ENCODE measurements around the gene KCNK7.

The KCNK7 gene

DNA sequence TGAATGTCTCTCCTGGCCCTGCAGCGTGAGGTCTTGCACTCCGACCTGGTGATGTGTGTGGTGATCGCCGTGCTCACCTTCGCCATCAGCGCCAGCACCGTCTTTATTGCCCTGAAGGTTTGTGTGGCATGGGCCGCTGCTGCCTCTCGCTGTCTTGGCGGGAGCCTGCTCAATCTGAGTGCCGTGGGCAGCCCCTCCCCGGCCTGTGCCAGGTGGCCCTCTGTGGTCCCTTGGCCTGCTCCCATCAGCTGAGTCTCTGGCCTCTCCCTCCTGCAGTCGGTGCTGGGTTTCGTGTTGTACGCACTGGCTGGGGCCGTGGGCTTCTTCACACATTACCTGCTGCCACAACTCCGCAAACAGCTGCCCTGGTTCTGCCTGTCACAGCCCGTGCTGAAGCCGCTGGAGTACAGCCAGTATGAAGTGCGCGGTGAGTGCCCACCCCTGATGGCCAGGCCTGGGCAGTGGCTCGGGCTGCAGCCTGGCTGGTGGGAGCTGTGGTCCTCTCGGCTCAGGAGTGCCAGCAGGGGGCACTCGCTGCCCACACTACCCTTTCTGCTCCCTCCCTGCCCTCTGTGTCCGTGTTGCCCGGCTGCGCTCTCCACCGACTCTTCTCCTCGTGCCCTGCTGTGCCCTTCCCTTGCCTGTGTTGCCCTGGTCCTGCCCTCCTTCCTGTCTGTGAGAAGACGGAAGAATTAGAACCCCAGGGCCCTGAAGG is 30.2 kb upstream of the KCNK7 start:
- DNase-seq = peak; percentile 81

DNA sequence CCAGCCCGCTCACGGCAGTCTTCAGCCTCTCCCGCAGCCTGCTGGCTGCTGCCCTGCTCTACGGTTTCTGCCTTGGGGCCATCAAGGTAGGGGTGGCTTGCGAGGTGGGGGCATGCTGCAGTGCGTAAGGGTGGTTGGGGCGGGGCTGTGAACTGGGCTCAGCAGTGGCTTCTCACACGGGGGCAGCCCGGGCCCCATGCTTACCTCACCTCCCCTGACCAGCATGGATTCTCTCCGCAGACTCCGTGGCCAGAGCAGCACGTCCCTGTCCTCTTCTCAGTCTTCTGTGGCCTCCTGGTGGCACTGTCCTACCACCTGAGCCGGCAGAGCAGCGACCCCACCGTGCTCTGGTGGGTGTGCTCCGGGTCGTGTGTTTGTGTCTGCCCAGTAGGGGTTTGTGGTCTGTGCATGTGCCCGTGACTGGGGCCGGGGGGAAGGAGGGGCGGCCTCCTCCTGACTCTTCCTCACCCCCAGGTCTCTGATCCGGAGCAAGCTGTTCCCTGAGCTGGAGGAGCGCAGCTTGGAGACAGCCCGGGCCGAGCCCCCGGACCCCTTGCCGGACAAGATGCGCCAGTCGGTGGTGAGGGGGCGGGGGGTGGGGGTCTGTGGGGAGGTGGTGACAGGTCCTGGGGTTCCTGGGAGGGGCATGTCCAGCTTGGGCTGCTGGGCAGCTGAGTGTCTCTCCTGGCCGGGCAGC is 29.5 kb upstream of the KCNK7 start:
- no peak for DNase-seq

DNA sequence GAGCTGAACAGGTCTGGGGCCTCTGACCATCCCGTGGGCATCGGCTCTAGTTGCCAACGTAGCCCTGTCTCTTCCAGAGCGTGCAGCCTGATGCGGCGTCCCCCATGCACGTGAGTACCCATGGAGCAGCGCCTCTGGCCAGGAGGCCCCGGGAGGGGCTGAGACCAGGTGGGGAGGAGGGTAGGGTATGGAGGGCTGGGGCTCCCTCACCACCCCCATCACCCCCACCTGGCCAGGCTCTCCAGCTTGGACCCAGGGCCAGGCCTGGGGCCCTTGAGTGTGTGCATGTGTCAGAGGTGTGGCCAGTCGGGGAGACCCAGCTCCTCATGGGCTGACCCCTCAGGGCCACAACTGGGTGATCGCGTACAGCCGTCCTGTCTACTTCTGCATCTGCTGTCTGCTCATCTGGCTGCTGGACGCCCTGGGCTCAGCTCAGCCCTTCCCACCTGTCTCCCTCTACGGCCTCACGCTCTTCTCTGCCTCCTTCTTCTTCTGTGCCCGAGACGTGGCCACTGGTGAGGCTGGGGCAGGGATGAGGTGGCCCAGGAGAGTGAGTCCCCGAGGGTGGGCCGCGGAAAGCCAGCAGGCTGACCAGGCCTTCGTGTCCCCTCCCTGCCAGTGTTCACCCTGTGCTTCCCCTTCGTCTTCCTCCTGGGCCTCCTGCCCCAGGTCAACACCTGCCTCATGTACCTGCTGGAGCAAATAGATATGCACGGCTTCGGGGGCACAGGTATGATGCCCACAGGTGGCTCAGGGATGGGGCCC is 28.4 kb upstream of the KCNK7 start:
- no peak for DNase-seq

DNA sequence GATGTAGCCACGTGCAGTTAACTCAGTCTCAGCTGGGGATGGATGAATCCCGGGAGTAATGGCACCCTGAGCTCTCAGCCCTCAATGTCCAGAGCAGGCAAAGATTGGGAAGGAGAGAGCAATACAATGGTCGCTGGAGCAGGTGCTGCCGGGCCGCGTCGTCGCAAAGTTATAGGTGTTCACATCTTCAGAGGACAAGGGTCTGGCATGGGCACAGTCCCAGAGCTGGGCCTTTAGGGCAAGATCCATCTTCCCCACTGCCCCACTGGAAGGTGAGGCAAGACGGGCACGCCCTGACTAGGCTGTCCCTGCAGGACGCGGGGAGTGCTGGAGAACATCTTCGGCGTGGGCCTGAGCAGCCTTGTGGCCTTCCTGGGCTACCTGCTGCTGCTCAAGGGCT is 27.6 kb upstream of the KCNK7 start:
- no peak for DNase-seq

DNA sequence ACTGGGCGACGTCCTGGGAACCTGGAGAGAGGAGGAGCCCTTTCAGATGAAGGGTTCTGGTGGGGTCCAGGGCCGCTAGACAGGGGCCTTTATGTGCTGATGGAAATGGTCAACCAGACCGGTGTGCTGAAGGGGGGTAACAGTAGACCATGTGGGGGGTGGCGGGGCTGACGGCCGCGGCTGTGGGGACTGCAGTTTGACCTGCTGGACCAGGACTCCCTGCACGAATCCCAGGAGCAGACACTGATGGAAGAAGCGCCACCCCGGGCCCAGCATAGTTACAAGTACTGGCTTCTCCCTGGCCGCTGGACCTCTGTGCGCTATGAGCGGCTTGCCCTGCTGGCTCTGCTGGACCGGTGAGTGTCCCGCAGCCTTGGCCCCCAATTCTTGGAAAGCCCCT is 26.4 kb upstream of the KCNK7 start:
- no peak for DNase-seq

- no peak for DNase-seq
These were observed 25.9 kb upstream of the KCNK7 start for GRCh38 chr11:65621460-65621859.

- DNase-seq = no peak
These were observed 25.1 kb upstream of the KCNK7 start for GRCh38 chr11:65620666-65621065.

DNA sequence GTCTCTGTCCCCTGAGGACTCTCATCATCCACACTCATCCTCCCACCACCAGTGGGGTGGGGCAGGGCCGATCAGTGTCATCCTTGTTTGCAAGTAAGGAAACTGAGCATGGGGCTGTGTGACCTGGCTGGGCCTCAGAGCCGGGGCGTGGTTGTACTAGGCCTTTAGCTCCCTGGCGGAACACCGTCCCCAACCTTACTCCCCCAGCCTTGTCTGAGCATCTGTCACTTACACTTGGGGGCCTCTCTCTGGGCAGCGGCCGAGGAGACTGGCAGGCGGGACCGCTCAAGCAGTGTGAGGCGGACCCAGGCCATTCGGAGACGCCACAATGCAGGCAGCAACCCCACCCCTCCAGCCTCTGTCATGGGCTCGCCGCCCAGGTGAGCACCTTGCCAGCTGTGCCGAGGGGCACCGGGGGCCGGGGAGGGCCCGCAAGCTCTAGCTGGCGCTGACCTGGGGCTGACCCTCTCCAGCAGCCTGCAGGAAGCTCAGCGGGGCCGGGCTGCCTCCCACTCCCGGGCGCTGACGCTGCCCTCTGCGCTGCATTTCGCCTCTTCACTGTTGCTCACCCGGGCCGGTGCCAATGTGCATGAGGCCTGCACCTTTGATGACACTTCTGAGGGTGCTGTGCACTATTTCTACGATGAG is 23.8 kb upstream of the KCNK7 start:
- DNase-seq = no peak

GRCh38 chr11:65618763-65619162 is 23.2 kb upstream of the KCNK7 start:
- no peak for DNase-seq

- DNase-seq = no peak
These were observed 22.6 kb upstream of the KCNK7 start for GRCh38 chr11:65617990-65618751.

DNA sequence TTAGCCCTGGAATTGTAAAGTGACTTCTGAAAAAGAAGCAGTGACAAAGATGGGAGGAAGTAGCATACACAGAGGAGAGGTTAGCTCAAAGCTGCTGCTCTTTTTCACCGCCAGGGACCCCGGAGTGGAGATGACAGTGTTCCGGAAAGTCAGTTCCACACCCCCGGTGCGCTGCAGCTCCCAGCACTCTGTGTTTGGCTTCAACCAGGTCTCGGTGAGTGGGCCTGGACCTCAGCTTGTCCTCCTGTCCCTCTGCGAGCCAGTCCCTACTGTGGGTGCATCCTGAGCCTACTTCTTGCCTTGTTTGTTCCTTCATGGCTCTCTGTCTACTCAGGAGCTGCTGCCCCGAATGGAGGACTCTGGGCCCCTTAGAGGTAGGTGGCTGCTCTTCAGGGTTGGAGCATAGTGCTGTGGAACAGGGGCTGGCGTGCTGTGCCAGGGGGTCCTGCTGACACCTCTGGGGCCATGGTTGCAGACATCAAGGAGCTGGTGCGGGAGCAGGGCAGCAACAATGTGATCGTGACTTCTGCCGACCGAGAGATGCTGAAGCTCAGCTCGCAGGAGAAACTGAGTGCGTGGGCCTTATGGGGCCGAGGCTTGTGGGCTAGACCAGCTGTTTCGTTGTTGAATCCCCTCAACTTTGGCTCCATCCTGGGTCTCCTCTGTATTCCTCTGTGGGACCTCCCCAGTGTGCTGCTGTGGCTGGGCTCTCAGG is 21.7 kb upstream of the KCNK7 start:
- no peak for DNase-seq

DNA sequence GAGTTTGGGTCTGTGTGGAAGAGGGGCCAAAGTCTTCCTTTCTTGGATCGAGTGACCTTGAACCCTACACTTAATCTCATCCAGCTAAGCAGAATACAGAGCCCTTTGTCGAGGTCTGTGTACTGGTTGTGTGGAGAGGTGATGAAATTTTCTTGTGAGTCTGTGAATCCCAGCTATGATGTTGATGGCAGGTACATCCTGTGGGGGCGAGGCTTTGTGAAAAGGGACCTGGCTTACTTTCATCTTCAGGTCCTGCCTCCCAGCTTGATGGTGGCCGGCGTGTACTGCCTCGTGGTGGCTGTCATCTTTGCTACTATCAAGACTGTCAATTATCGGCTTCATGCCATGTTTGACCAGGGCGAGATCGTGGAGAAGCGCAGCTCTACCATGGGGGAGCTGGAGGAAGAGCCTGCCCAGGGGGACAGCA is 21.0 kb upstream of the KCNK7 start:
- no peak for DNase-seq

GRCh38 chr11:65615950-65616574 is 20.5 kb upstream of the KCNK7 start:
- no peak for DNase-seq

DNA sequence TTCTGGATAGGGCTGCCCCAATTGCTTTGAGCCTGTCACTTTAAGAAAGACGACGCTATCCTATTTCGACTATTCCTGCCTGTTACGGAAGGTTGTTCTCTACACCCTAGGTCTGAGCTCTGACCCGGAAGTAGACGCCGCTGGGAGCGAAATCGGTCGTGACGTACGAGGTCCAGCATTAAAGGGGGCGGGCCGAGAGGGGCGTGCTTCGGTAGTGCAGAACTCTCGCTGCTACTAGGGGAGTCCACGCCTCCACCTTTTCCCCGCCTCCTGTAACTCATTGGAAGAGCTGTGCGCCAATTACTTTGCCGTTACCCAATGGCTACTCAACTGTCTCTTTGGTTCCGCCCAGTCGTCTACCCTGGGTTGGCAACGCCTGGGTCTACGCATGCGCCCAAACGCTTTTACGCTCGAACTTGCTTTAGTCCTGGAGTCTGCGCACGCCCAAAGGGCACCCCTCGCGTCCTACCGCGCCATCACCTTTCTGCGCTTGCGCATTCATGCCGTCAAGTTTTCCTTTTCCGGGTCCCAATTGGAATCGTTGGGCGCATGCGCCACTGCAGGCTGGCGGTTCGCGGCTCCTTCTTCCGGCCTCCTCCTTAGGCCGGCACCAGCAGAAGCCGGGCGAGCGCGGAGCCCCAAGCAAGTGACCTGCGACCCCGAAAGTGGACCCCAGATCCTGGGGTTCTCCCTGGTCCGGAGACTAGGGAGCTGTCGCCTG is 19.8 kb upstream of the KCNK7 start, which contains the start of gene PCNX3:
TSS of gene PCNX3 (plus strand) at position 548 of the 721 bp plus-strand sequence. CDS start 536 bp downstream, outside the sequence.
- DNase-seq = peak; percentile 100

GRCh38 chr11:65613091-65613928 is 17.7 kb upstream of the KCNK7 start:
- DNase-seq = peak; percentile 75

DNA sequence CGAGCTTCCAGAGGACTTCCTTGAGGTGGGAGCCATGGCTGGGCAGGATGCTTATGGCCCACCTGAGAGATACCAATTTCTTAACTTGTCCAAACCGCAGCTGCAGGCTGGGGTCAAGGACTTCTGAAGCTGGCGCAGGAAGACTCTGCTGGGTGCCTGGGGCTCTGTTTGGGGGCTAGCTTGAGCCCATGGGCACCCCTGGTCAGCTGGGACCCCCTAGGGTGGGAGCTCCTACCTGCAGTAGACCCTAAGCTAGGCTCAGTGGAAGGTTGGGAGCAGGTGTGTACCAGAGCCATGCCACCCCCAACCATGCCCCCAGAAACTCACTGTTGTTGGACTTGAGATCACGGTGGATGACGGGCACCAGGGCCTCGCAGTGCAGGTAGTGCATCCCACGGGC is 17.1 kb upstream of the KCNK7 start:
- DNase-seq = no peak

DNA sequence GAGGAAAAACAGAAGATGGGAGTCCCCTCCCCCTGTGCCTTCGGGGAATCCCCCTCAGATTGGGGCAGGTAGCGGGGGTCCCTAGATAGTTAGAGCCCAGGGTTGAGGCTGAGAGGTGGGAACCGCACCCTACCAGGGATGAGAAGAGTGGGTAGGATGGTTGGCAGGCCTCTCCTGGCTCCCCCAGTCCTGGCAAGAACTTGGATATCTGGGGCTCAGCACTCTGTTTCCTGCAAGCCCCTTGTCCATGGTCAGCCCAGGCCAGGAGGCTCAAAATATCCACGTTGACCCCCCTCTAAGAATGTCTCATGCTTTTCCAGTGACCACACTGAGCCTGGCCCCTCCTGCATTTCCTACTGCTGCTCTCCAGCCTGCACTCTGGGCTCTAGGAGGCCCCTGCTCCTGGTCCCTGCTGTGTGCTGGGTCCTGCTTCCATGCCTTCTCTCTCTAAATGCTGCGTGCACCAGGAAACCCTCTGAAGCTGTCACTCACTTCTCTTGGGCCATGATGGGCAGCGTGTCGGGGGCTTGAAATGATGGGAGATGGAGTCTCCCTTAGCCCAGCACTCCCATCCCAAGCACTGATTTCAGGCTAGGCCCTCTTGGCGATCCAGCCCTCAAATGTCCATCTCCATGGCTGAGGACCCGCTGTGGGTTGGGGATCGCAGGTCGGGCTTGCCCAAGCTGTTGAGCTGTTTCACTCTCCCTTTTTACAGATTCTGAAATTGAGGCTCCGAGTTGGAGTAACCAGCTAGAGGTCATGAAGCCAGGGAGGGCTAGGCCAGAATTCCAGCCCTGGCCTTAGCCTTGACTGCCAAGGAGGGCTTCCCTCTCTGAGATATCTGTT is 16.4 kb upstream of the KCNK7 start:
- DNase-seq = no peak

- DNase-seq = no peak
These were observed 15.6 kb upstream of the KCNK7 start for GRCh38 chr11:65611028-65611757.

All from activated effector memory CD4-positive, alpha-beta T cell treated with anti-CD3 and anti-CD28 coated beads, Interleukin-2, amount 50 U/mL, for 16 hours (primary cell).